Stimulated activated CD4-positive, alpha-beta T cell treated with anti-CD3 and anti-CD28 coated beads, Interleukin-1b, Interleukin-23, amount 100 ng/mL, for 48 hours (primary cell): ENCODE data around the gene NFXL1.
A peak's percentile ranks its signal among the peaks of the same experiment; 100 is the strongest.
"Not testable (repeated sequence)": the region's sequence is repeated elsewhere in the genome, so short reads cannot be mapped to it uniquely, and the experiment has no call there.

ENCODE experiments used
- DNase-seq: peaks from one replicate; pipeline ENCODE4 v3.0.0-alpha.2; 2020

Gene NFXL1

DNA sequence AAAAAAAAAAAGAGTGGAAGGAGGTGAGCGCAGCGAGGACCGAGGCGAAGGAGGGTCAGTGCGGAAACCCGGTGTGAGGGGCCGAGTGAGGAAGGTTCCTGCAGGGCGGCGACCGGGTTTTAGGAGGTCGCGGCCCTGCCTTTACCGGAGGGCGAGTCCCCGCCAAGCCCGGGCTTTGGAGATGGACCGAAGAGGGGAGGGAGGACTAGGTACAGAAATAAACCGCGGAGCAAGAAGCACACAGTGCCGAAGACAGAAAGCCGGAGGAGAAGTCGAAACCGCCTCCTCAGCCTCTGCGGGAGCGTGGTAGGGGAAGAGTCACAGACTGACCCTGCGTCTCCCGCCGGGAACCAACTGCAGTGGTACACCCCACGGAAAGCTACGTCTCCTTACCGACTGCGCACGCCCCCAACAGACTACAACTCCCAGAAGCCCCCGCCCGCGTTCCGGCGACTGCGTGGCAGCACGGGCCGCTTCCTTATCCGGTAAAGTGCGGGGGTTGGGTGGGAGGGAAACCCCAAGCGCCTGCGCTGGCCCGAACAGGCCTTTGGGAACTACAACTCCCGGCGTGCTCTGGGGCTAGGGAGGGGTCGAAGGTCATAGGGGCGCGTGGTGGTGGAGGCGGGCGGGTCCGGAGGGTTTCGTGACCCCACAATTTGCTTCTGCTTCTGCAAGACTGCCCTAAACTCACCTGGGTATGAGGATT is at the start of gene NFXL1:
Gene NFXL1 (minus strand): TSS at position 364 of the 706 bp plus-strand sequence. CDS start 380 bp downstream, outside the sequence.
- peak; percentile 97 for DNase-seq

DNA sequence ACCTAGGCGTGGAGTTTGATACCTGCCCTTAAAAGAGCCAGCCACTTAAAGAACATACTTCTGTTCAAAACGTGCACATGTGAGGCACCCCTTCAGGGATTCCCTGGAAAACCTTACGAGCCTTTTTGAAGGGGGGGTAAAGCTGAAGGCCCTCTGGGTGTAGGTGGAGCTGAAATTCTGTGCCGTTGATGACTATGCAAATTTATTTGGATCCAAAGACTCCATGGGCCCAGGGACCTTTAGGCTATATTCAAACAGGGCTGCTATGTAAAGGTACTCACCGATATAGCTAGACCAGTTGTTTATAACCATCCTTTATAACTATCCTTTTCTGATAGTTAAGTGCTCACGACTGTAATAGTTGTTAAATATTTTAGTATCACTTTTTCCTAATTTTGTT is 40.3 kb upstream of the NFXL1 start:
- no peak for DNase-seq

DNA sequence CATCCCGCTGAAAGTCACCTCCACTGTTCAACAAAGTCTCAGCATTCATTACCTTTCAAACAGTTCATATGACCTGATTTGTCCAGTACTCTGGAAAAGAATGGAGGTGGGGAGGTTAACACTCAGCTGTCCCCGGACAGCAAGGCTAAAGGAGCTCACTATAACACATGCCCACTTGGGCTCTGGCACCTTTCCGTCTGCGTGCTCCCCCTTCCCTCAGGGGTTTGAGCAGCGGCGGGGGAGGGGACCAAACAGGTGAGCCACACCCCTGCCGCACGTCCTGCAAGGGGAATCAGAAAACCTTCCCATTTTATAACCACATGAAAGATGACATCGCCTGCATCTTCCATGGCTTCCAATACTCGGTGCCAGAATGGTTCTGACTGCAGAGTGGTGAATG is 39.9 kb upstream of the NFXL1 start:
- no peak for DNase-seq

DNA sequence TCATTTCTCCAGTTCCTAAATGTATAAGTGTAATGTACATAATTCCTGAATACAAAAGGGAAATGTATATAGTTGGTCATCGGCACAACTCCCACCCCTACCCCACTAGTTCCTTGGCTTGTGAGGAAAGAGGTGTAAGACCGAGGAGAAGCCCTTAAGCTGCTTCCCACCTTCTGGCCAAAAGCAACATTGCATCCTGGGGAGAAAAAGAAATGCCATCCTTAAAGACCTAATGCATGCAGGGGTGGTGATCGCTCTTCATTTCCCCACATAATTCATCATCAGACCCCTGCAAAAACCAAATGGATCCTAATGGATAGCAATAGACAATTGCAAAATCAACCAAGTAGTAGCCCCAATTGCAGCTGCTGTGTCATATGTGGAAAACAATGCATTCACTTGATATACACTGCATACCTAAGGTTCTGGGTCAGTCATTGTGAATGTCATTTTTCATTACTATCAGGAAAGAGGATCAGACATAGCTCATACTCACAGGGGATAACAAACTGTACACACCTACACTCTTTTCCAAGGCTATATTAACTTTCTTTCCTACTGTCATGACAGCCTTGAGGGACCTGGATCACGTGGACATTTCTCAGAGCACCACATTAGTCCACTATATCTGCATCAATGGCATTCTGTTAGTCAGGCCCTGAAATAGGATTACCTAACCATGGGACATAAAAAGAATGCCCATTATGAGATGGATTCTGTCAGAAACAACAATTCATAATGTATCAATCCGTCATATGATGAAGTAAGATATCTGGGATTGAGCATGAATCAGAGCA is 31.7 kb upstream of the NFXL1 start:
- no peak for DNase-seq

DNA sequence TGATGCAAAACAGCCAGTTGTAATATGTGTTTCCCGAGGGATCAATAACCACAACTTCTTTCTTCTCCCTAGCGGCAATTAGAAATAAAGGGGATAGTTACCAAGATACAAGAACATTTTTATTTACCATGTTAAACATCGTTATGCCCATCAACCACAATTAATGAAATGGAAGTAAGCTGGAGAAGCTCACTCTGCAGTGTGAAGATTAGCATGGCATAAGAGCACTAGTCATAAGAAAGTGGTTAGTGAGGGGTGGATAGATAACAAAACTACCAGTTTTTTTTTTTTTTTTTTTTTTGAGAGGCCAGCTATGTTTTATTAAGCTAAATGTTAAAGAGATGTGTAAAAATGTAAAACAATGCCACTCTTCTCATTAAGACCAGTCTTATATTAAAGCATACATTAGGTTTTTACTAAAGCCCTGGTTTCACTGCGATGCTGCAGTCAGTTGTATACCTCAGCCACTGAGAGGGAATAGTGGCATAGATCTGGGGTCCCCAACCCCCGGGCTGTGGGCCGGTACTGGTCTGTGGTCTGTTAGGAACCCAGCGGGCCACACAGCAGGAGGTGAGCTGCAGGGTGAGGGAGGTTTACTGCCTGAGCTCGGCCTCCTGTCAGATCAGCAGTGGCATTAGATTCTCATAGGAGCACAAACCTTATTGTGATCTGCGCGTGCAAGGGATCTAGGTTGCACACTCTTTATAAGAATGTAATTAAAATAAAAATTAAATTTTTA is 27.9 kb upstream of the NFXL1 start:
- no peak for DNase-seq

DNA sequence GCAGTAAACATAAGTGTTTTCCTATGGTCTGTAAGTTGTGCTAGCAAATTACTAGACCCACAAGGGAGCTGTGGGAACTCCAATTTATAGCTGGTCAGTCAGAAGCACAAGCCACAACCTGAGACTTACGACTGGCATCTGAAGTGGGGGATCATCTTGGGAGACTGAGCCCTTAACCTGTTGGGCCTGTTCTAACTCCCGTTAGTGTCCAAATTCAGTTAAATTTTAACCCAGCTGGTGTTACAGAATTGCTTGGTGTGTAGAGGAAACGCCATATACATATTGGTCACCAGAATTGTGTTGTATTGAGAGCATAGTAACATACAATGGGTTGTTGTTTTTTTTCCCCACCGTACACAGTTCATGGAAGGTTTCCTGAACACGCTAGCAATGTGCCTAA is 25.1 kb upstream of the NFXL1 start:
- no peak for DNase-seq

DNA sequence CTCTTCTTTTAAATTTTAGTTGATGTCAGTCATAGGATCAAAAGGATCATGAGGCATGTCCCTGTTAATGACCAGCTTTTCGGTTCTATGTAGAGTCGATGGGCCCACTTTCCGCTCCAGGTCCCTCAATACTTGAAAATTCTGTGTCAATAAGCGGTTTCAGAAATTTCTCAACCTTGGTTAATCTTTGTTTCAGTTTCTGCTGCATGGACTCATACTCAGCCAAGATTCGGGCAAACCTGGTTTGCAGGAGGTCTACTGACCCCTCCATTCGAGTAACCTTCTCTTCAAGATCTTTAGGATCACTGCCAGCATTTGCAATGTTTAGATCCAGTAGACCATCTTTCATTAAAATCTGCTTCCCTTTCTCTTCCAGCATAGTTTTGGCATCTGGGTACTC is 22.0 kb upstream of the NFXL1 start:
- no peak for DNase-seq

DNA sequence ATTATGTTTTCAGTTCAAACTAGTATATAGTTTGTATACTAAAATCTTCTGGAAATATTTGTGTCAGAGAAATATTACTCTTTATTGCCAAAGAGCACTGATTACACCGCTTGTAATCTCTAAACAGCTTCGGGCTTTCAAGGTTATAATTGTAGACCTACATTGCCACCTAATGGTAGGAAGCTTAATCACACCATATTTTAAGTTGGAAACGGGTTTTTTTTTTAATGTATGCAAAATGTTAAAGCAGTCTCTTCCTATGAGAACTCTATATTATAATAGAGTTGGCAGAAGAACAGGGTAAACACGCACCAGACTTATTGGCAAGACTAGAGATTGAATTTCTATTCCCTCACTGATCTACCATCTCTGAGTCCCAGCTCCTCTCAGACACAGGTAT is 19.5 kb upstream of the NFXL1 start:
- no peak for DNase-seq

DNA sequence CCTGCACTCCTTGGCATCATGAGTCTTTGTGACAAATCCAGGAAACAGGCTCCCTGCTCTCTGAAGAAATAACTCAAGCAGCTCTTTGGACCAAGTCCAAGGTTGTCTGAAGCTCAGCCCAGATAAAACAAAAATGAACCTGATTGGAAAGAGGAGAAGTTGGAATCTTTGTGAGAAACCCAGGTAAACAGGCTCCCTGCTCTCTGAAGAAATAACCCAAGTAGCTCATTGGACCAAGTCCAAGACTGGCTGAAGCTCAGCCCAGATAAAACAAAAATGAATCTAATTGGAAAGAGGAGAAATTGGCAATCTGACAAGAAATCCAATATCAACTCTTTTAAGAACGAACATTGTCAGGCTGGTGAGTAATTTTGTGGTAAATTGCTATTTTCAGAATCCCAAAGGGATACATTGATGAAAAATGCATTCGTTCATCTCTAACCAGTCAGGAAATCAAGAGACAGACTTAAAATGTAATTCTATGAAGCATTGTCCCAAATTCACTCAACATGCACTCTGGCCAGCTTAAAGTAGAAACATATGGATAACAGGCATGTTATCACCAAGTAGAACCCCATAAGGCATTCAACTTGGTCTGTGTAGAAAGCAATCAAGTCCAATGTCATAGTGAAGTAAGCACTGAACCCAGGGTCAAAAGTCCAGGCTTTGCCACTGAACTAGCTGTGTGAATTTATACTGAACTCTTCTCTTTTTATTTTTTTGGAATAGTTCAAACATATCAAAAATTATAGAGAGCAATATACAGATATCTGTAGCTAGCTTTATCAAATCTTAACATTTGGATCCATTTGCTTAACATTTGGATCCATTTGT is 16.8 kb upstream of the NFXL1 start:
- DNase-seq, result no peak

DNA sequence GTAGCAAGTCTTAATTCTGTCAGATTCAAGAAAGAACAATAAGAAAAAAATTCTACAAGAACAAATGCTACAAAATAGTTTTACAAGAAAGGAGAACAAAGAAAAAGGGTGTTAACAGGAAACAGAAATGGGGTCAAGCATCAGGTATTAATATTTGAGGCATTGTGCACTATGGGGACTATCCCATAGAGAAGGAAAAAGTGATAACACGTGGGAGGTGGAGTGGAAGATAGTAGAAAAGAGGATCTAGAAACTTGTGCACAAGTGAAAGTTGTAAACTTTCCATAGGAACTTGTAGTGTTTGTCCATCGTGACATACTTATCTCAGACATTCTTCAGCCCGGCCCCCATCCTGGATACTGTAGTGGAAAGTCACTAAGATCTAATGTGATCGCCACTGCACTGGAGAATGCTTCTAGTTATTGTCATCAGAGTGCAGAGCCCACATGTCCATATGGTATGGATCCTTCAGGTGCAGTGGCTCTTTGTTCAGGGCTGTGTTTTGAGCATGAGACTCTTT is 15.4 kb upstream of the NFXL1 start:
- DNase-seq, result no peak

DNA sequence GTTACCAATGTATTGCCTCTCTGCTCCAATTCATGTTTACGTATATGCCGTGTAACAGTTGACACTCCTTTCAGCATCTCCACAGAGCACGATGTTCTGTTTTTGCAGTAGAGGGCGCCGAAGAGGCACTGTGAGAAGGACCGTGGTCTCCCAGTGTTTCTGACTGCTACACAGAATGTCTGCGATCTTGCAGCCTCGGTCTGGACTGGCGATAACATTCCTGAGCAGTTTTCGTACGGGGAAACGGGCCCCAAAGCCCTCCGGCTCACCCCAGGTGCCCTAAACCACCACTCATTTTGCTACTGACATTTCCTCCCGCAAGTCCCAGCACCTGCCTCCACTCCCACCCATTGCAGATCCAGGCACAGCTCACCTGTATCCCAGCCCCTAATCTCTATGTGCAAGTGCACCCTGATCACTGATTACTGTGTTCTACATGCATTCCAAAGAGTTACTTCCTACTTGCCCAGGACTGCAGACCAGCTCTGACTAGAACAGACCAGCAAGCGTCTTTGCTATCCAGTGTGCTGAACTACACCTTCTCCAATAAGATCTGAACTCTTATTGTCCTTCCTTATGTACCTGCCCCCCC is 12.4 kb upstream of the NFXL1 start:
- peak; percentile 54 for DNase-seq

DNA sequence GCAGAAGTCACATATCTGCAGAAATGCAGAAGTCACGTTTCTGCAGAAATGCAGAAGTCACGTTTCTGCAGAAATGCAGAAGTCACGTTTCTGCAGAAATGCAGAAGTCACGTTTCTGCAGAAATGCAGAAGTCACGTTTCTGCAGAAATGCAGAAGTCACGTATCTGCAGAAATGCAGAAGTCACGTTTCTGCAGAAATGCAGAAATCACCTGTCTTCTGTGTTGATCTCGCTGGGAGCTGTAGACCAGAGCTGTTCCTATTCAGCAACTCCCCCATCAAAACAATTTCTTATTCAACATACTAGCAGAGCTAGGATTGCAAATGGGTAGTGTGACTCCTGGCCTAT is 8.9 kb upstream of the NFXL1 start:
- DNase-seq, result not testable (repeated sequence)

DNA sequence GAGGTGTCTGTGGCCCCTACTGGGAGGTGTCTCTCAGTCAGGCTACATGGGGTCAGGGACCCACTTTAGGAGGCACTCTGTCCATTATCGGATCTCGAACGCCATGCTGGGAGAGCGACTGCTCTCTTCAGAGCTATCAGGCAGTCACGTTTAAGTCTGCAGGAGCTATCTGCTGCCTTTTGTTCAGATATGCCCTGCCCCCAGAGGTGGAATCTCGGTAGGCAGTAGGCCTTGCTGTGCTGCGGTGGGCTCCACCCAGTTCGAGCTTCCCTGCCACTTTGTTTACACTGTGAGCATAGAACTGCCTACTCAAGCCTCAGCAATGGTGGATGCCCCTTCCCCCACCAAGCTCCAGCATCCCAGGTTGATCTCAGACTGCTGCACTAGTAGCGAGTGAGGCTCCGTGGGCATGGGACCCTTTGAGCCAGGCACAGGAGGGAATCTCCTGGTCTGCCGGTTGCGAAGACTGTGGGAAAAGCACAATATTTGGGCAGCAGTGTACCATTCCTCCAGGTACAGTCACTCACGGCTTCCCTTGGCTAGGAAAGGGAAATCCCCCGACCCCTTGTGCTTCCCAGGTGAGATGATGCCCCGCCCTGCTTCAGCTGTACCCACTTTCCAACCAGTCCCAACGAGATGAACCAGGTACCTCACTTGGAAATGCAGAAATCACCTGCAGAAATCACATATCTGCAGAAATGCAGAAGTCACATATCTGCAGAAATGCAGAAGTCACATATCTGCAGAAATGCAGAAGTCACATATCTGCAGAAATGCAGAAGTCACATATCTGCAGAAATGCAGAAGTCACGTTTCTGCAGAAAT is 8.3 kb upstream of the NFXL1 start:
- DNase-seq, result not testable (repeated sequence)

DNA sequence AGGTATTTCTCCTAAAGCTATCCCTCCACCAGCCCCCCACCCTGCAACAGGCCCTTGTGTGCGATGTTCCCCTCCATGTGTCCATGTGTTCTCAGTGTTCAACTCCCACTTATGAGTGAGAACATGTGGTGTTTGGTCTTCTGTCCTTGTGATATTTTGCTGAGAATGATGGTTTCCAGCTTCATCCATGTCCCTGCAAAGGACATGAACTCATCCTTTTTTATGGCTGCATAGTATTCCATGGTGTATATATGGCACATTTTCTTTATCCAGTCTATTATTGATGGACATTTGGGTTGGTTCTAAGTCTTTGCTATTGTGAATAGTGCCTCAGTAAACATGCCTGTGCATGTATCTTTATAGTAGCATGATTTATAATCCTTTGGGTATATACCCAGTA is 2.8 kb upstream of the NFXL1 start:
- DNase-seq, result not testable (repeated sequence)

DNA sequence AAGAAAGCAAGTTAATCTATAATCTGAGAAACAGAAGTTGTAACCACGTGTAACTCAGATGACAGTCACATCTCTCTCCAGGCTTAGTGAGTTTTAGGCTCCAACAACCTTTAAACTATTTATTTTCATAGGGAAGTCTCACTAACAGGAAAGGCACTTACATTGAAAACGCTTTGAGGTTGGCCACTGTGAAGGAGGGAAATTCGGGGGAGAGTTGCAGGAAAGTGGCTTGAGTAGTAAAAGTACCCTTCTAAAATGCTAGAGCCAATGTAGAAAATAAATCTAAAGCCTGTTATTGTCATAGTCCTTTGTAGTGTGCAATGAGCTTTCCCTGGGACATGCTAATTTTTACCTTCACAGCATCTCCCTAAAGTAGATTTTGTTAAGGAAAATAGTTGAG is 995 bp upstream of the NFXL1 start:
- no peak for DNase-seq

DNA sequence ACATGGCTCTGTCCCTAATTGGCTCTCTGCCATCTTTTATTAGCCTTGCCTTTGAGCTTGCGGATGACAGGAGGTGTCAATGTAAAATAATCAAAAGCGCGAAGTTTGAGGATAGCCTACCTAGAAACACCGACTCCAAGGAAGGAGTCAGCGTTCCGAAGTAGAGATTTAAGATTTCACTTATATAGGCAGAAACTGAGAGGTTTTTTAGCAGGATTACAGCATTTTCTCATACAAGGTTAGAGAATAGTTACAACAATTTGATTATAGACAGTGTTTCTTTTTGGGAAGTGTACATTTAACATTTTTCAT is 499 bp upstream of the NFXL1 start:
- DNase-seq, result no peak

DNA sequence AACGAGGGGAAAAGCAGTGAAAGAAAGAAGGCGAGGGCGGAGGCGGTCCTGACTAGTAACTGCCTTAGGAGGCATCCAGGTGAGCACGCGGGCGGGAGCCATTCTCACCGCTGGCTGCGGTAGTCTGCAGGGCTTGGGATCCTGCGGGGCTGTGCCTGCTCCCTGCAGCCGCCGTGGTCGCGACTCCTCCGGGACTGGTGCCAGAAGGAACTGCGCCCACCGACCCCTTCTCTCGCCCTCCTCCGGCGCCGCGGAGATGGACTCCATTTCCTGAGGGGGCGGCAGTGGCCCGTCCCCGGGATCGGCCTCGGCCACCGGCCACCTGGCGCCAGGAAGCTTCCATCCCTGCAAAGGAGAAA is 543 bp downstream of the NFXL1 start:
- DNase-seq, result peak; percentile 18

DNA sequence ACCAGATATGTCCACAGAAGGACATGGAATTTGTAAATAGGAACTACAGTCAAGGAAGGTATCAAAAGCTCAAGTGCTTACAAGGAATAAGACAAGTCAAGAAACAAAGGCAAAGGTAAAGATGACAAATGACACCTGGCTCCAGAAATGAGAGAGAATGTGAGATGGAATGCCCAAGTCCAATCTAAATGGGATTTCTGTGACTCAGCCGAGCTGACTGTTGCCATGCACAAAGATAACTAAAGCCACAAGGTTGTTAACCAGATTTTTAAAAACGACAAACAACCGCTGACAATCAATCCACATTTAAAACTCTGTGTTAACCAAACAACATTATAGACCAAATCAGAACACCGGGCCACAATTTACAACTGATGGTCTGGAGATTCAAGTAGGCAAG is 1.1 kb downstream of the NFXL1 start:
- DNase-seq, result no peak

DNA sequence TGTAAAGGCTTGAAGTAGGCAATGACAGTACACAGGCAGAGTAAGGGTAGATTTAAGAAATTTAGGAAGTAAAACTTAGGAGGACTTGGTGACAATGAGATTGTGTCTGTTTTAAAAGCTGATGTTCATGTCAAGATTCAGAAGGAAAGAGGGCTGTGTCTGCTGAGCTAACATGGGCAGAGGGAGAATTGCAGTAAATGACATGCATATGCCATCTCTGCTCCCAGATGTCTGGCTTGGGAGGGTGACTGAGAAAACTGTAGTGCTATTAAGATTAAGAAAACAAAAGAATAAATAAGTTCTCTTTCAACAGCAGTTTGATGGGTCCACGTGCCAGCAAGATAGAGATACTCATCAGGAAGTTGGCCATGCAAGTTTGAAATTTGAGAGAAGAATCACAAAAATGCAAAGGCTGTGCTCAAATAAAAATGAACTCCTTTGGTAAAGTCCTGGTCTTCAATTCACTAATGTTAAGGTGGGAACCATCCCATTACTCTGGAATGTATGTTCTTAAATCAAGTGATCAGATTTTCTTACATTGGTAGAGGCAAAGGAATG is 7.2 kb downstream of the NFXL1 start:
- DNase-seq, result no peak

DNA sequence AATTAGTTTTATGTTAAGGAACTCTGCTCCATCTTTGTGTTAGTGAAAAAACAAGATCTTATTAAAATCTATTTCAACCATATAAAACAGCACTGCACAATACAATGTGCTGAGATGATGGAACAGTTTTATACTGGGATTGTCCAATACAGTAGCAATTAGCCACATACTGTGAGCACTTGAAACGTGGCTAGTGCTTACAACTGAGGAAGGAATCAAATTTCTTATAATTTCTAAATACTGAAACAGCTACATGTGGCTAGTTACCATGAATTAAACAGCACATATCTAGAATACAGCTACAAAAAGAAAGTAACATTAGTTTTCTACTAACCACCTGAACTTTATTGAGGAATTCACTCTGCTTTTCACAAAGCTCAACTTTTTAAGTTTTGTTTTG is 14.7 kb downstream of the NFXL1 start:
- DNase-seq, result no peak

DNA sequence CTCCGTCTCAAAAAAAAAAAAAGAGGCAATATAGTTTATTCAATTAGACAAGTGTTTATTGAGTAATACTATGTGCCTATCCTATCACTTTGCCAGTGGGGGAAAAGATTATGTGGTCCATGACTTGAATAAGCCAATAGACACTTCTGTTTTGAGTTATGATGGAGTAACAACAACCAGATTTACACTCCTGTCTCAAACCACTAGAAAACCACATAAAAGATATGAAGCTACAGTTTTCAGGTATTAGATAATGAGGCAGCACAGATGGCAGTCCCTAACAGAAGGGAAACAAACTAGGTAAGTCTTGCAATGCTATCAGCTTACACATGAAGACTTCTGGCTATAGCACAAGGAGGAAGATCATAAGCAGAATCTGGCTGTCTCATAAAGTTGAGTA is 22.5 kb downstream of the NFXL1 start:
- no peak for DNase-seq
